Tibial nerve (tissue), 4 donors: ENCODE data around the gene PPFIA2. TPM values are rescaled to one million over a fixed set of nuclear protein-coding genes. Genes with fewer than 3 reads are reported as not detected.

Experiments used
- DNase-seq, 2 donors: peaks; one replicate each; pipeline ENCODE4 v3.0.0-alpha.2; 2019; ENCODE audit warnings: low spot score in 2 of 2
- H3K27ac ChIP-seq, 4 donors: fragments of 200-600 bp; sonication (generic) in 3 of 4; one replicate each; pipeline ENCODE4 v1.5.1; 2017 to 2019; ENCODE audit warnings: mild to moderate bottlenecking in 1 of 4
- H3K27me3 ChIP-seq, 2 donors: fragments of 200-600 bp; sonication (generic) in 1 of 2; one replicate each; pipeline versions ENCODE4 v1.5.1 to v1.6.0; 2017 to 2019
- H3K36me3 ChIP-seq, 3 donors: fragments of 200-600 bp; sonication (generic); one replicate each; pipeline ENCODE4 v1.5.1; 2018 to 2019
- H3K4me1 ChIP-seq, 4 donors: fragments of 200-600 bp; sonication (generic) in 3 of 4; one replicate each; pipeline ENCODE4 v1.5.1; 2017 to 2019
- H3K4me3 ChIP-seq, 4 donors: fragments of 200-600 bp; sonication (generic) in 3 of 4; one replicate each; pipeline ENCODE4 v1.5.1; 2017 to 2019; ENCODE audit warnings: mild to moderate bottlenecking in 1 of 4, moderate library complexity in 1 of 4
- H3K9me3 ChIP-seq, 4 donors: fragments of 200-600 bp; sonication (generic) in 3 of 4; one replicate each; pipeline ENCODE4 v1.5.1; 2017 to 2019
- EP300 ChIP-seq, 2 donors: sonication (generic); formaldehyde crosslinking; IDR thresholded peaks; one replicate each; pipeline ENCODE4 v1.6.1; 2017; ENCODE audit warnings: antibody characterized with exemption in 2 of 2, mild to moderate bottlenecking in 1 of 2
- POLR2A ChIP-seq, 2 donors: fragments of 450-650 bp; IDR thresholded peaks; one replicate each; pipeline ENCODE4 v1.6.1; 2017; ENCODE audit warnings: antibody characterized with exemption in 2 of 2, mild to moderate bottlenecking in 2 of 2, moderate library complexity in 2 of 2
- WGBS, 2 donors: methylation state at CpG; one replicate each; pipeline ENCODE4 v1.1.5; 2018; 5-methylcytosine and 5-hydroxymethylcytosine counted together
- total RNA-seq, 4 donors: library from RNA; depleted of rRNA; stranded (reverse); fragments of >200 nt; gene quantifications; one replicate each; pipeline ENCODE4 v1.1.0, GENCODE V29; 2016
- TF ChIP-seq, protein P1 (sequence below), 5 experiments: fragments of 200-600 bp in 3 of 5; fragments of 450-650 bp in 2 of 5; sonication (generic) in 3 of 5; IDR thresholded peaks; one replicate each; pipeline ENCODE4 v1.5.1; 2016 to 2019; ENCODE audit warnings: antibody characterized with exemption in 5 of 5, mild to moderate bottlenecking in 3 of 5, moderate library complexity in 2 of 5

PPFIA2 gene
- total RNA-seq, 4 donors from 2014 or later, result 5.5 to 20.3 (median 13.2) TPM

GRCh38 chr12:81718616-81719015, 40.5 kb downstream of the PPFIA2 start:
- TF ChIP-seq, protein P1, sequence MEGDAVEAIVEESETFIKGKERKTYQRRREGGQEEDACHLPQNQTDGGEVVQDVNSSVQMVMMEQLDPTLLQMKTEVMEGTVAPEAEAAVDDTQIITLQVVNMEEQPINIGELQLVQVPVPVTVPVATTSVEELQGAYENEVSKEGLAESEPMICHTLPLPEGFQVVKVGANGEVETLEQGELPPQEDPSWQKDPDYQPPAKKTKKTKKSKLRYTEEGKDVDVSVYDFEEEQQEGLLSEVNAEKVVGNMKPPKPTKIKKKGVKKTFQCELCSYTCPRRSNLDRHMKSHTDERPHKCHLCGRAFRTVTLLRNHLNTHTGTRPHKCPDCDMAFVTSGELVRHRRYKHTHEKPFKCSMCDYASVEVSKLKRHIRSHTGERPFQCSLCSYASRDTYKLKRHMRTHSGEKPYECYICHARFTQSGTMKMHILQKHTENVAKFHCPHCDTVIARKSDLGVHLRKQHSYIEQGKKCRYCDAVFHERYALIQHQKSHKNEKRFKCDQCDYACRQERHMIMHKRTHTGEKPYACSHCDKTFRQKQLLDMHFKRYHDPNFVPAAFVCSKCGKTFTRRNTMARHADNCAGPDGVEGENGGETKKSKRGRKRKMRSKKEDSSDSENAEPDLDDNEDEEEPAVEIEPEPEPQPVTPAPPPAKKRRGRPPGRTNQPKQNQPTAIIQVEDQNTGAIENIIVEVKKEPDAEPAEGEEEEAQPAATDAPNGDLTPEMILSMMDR (IDR thresholded peaks at IDR 0.05), result no peak
- TF ChIP-seq EP300 (IDR thresholded peaks at IDR 0.05), result no peak
- TF ChIP-seq POLR2A (IDR thresholded peaks at IDR 0.05), result no peak
- no peak for DNase-seq
- Histone ChIP-seq H3K27me3 (no peaks in the 10 kb centered on the region), H3K4me1 (no peaks in the 10 kb centered on the region), H3K9me3 (no peaks in the 10 kb centered on the region), H3K4me3 (no peak overlapping the region), H3K36me3 (no peaks in the 10 kb centered on the region), H3K27ac (no peak overlapping the region)
- WGBS, 2 donors, result 35 to 41% methylated on average over 2 of the region's 2 CpGs

GRCh38 chr12:81712536-81712935, 46.6 kb downstream of the PPFIA2 start:
- Histone ChIP-seq H3K9me3 (no peaks in the 10 kb centered on the region), H3K27me3 (no peaks in the 10 kb centered on the region), H3K4me1 (no peaks in the 10 kb centered on the region), H3K36me3 (no peaks in the 10 kb centered on the region), H3K4me3 (no peak overlapping the region), H3K27ac (no peak overlapping the region)
- no peak for TF ChIP-seq POLR2A (IDR thresholded peaks at IDR 0.05)
- TF ChIP-seq, protein P1 (IDR thresholded peaks at IDR 0.05), result no peak
- TF ChIP-seq EP300 (IDR thresholded peaks at IDR 0.05), result no peak
- WGBS, 2 donors, result 87 to 92% methylated on average over 3 of the region's 3 CpGs
- no peak for DNase-seq

DNA sequence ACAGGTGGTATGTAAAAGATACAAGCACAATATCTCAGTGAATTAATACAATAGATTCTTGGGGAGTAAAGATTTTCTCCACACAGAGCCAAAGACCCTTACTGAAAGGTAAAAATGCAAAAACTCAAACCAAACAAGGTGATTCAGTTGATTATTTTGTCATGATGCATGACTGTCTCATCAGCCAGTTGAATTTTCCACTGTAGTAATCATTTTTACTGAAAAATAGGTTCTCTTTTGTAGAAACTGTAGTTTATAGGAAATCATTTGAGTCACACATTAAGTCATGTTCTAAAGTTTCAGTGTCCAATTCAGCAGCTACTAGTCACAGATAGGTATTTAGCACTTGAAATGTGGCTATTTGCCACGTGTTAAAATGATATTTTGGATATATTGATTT, 53.6 kb downstream of the PPFIA2 start:
- TF ChIP-seq, protein P1 (IDR thresholded peaks at IDR 0.05), result no peak
- TF ChIP-seq EP300 (IDR thresholded peaks at IDR 0.05) (no peak), POLR2A (IDR thresholded peaks at IDR 0.05) (no peak)
- H3K27ac ChIP-seq, result no peak overlapping the region
- WGBS, 2 donors, result 84 to 86% methylated on average over 1 of the region's 1 CpG

DNA sequence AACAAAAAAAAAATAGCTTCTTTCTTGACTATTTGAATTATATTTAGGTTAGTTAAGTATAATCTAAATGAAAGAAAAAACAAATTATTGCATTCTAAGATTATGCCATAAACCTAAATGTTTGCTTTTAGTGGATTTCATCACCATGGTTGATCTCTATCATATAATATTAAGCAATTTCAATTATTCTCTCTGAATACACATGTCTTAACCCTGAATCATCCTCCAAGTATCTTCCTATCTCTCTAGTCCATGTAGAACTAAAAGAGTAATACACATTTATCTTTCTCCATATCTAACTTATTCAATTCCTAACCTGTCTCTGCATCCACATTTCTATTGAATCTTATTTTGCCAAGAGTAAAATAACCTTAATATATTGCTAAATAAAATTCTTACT, 59.6 kb downstream of the PPFIA2 start:
- TF ChIP-seq POLR2A (IDR thresholded peaks at IDR 0.05) (no peak), EP300 (IDR thresholded peaks at IDR 0.05) (no peak)
- TF ChIP-seq, protein P1 (IDR thresholded peaks at IDR 0.05), result no peak
- H3K9me3 ChIP-seq, result no peaks in the 10 kb centered on the region
- H3K36me3 ChIP-seq, result no peaks in the 10 kb centered on the region
- DNase-seq, result no peak
- H3K27ac ChIP-seq, result no peak overlapping the region
- H3K4me3 ChIP-seq, result no peak overlapping the region
- no peaks in the 10 kb centered on the region for H3K4me1 ChIP-seq
- no peaks in the 10 kb centered on the region for H3K27me3 ChIP-seq

More for the DNA sequence above, 53.6 kb downstream of the PPFIA2 start:
- H3K36me3 ChIP-seq, result no peaks in the 10 kb centered on the region
- peaks cover 0 to 7% (median 2%) of the 10 kb centered on the region in 4 donors for H3K9me3 ChIP-seq
- DNase-seq, result no peak
- H3K4me3 ChIP-seq, result no peak overlapping the region
- H3K4me1 ChIP-seq, result no peaks in the 10 kb centered on the region
- no peaks in the 10 kb centered on the region for H3K27me3 ChIP-seq

DNA sequence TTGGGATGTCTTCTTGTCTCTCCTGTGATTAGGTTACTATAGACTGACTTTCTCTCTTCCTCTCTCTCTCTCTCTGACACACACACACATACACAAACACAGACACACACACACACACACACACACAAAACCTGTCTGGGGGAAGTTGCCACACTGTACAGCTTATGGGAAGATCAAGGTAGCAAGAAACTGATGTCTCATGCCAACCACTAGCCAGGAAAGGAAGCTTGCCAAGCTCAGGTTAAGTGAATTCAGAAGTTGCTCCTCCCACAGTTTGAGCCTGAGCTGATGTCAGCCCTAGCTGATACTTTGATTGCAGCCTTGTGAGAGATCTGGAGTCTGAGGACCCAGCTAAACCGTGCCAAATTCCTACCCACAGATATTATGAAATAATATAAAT, 67.1 kb downstream of the PPFIA2 start:
- 57 to 64% methylated on average over 1 of the region's 1 CpG for WGBS, 2 donors
- TF ChIP-seq EP300 (IDR thresholded peaks at IDR 0.05) (no peak), POLR2A (IDR thresholded peaks at IDR 0.05) (no peak)
- TF ChIP-seq, protein P1 (IDR thresholded peaks at IDR 0.05), result no peak

More for the DNA sequence above, 67.1 kb downstream of the PPFIA2 start:
- Histone ChIP-seq H3K4me3 (no peak overlapping the region), H3K27me3 (no peaks in the 10 kb centered on the region), H3K9me3 (no peaks in the 10 kb centered on the region), H3K36me3 (no peaks in the 10 kb centered on the region), H3K27ac (no peak overlapping the region), H3K4me1 (no peaks in the 10 kb centered on the region)
- DNase-seq, result no peak
